ENCODE data around the gene PRR12. TPM values are rescaled to one million over a fixed set of nuclear protein-coding genes. Genes with fewer than 3 reads are reported as not detected.

Gene PRR12
- total RNA-seq, 1 experiment from 2014 or later: 22.9 TPM

DNA sequence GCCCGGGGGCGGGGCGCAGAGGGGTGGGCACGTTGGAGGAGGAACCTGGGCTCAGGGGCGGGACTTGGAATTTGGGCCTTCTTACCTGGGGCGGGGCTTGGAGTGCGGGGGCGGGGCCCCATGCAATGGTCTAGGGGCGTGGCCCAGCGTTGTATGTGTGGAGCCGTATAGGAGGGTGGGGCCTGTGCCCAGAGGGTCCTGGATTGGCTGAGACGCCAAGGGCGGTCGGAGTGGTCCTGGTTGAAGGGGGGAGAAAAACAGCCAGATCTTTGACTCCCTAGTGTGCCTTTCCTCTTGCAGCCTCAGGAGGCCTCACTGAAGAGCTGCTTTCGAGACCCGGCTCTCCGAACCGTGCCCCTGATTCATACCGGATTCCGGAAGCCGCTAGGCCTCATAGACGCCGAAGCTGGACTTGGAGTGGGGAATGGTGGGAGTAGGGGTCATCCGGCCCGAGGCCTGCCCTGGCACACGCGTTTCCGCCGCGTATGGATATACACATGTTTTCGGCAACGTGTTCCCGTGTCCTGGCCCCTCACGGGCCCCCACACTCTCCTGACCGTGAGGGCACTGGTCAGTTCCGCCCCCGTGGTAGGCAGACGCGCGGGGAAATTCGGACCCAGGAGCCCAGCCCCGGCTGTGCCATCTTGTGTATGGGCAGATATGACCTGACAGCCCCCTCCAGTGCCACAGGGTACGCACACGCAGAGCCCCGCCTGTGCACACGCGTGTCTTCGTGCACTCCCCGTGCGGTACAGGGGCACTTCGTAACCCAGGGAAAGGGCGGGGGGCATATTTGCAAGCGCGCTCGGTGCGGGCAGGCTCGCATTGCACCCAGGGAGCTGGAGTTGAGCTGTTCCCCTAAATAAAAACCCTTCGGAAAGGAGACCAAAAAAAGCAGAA, 661 bp upstream of the PRR12 start:
- Histone ChIP-seq H3K27ac (ENCODE audit: low read length) (peak overlapping the region; percentile 88), H3K9me3 (ENCODE audit: control insufficient read depth, insufficient read depth, low read depth, low read length) (no peaks in the 10 kb centered on the region), H3K36me3 (ENCODE audit: control insufficient read depth, insufficient read depth, low read length) (peaks cover 4% of the 10 kb centered on the region; the same call in 1 of the 2 replicates), H3K4me3 (ENCODE audit: low read depth in 2 of 2, low read length in 2 of 2) (peak overlapping the region; percentile 63 to 77), H3K4me1 (ENCODE audit: control insufficient read depth, insufficient read depth, low read length) (peaks cover 8% of the 10 kb centered on the region), H3K27me3 (ENCODE audit: control insufficient read depth, insufficient read depth, low read length) (no peaks in the 10 kb centered on the region)
- intact Hi-C loops (cut with micrococcal nuclease; ENCODE audit: unreplicated experiment): no loop called here
- ChIA-PET CTCF (no interaction called here), POLR2A (no interaction called here)
- ATAC-seq (peak; percentile 87), DNase-seq (ENCODE audit: low read depth, low spot score) (peak; percentile 56)
- no TSS peak for BruUV-seq (replicated peaks)
- in situ Hi-C loops (cut with HindIII; ENCODE audit: low pct_unique_long_range_greater_than_20kb, low sequenced_read_pairs): no loop called here
- peak; percentile 79 for TF ChIP-seq POLR2AphosphoS5 (IDR thresholded peaks at IDR 0.05; ENCODE audit: low read depth, low read length)
- TF ChIP-seq, protein P1, sequence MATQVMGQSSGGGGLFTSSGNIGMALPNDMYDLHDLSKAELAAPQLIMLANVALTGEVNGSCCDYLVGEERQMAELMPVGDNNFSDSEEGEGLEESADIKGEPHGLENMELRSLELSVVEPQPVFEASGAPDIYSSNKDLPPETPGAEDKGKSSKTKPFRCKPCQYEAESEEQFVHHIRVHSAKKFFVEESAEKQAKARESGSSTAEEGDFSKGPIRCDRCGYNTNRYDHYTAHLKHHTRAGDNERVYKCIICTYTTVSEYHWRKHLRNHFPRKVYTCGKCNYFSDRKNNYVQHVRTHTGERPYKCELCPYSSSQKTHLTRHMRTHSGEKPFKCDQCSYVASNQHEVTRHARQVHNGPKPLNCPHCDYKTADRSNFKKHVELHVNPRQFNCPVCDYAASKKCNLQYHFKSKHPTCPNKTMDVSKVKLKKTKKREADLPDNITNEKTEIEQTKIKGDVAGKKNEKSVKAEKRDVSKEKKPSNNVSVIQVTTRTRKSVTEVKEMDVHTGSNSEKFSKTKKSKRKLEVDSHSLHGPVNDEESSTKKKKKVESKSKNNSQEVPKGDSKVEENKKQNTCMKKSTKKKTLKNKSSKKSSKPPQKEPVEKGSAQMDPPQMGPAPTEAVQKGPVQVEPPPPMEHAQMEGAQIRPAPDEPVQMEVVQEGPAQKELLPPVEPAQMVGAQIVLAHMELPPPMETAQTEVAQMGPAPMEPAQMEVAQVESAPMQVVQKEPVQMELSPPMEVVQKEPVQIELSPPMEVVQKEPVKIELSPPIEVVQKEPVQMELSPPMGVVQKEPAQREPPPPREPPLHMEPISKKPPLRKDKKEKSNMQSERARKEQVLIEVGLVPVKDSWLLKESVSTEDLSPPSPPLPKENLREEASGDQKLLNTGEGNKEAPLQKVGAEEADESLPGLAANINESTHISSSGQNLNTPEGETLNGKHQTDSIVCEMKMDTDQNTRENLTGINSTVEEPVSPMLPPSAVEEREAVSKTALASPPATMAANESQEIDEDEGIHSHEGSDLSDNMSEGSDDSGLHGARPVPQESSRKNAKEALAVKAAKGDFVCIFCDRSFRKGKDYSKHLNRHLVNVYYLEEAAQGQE (IDR thresholded peaks at IDR 0.05; ENCODE audit: insufficient read depth in 1 of 2, low read depth in 2 of 2, low read length in 1 of 2): no peak

DNA sequence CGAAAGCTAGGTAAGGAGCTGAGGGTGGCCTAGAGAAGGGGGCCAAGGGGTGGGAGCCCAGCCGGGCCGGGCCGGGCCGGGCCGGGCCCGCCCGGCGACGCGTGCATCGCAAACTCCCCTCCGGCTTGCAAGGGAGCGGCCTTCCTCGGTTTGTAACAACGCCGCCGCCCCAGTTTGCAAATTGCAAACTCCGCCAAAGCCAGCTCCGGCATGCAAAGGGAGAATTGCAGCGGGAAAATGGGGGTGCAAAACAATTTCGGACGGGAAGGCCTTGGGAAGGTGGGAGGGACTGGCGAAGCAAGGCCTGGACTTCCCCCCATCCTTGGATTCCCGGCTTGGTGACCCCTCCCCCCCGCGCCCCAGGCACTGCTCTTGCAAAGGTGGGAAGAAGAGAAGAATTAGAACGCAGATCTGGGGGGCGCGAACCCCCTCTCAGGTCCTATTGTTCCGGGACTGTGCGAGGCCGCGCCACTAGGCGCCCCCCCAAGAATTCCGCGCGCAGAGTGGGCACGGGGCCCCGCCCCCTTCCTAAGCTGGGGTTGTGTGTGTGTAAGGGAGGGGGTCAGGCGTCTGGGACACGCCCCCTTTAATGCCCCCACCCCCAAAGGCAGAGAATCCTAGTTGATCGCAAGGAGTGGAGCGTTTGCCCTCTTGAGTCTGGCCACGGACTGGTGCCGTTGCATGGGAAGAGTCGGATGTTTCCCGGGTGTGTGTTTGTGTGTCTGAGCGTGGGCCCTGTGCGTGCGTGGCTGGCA, 926 bp downstream of the PRR12 start:
- peak; percentile 24 for ATAC-seq
- BruUV-seq (replicated peaks): TSS peak; percentile 57
- in situ Hi-C loops (cut with HindIII; ENCODE audit: low pct_unique_long_range_greater_than_20kb, low sequenced_read_pairs): no loop called here
- Histone ChIP-seq H3K27me3 (ENCODE audit: control insufficient read depth, insufficient read depth, low read length) (no peaks in the 10 kb centered on the region), H3K36me3 (ENCODE audit: control insufficient read depth, insufficient read depth, low read length) (peaks cover 4% of the 10 kb centered on the region; the same call in 1 of the 2 replicates), H3K4me1 (ENCODE audit: control insufficient read depth, insufficient read depth, low read length) (peaks cover 8% of the 10 kb centered on the region), H3K9me3 (ENCODE audit: control insufficient read depth, insufficient read depth, low read depth, low read length) (no peaks in the 10 kb centered on the region), H3K4me3 (ENCODE audit: low read depth in 2 of 2, low read length in 2 of 2) (peak overlapping the region; percentile 67 to 73), H3K27ac (ENCODE audit: low read length) (peak overlapping the region; percentile 83)
- intact Hi-C loops (cut with micrococcal nuclease; ENCODE audit: unreplicated experiment): no loop called here
- ChIA-PET POLR2A (no interaction called here), CTCF (no interaction called here)
- TF ChIP-seq, protein P1 (IDR thresholded peaks at IDR 0.05; ENCODE audit: insufficient read depth in 1 of 2, low read depth in 2 of 2, low read length in 1 of 2): no peak
- TF ChIP-seq, protein P2, sequence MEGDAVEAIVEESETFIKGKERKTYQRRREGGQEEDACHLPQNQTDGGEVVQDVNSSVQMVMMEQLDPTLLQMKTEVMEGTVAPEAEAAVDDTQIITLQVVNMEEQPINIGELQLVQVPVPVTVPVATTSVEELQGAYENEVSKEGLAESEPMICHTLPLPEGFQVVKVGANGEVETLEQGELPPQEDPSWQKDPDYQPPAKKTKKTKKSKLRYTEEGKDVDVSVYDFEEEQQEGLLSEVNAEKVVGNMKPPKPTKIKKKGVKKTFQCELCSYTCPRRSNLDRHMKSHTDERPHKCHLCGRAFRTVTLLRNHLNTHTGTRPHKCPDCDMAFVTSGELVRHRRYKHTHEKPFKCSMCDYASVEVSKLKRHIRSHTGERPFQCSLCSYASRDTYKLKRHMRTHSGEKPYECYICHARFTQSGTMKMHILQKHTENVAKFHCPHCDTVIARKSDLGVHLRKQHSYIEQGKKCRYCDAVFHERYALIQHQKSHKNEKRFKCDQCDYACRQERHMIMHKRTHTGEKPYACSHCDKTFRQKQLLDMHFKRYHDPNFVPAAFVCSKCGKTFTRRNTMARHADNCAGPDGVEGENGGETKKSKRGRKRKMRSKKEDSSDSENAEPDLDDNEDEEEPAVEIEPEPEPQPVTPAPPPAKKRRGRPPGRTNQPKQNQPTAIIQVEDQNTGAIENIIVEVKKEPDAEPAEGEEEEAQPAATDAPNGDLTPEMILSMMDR (IDR thresholded peaks at IDR 0.05): no peak
- TF ChIP-seq POLR2AphosphoS5 (IDR thresholded peaks at IDR 0.05; ENCODE audit: low read depth, low read length) (no peak), TCF7L2 (IDR thresholded peaks at IDR 0.05; ENCODE audit: low read depth, low read length) (no peak), SIN3A (IDR thresholded peaks at IDR 0.05; ENCODE audit: borderline replicate concordance, insufficient read depth, low read depth, low read length) (no peak; the same call in 1 of the 2 replicates)
- DNase-seq (ENCODE audit: low read depth, low spot score): no peak
